ENCODE results near the gene AGAP1.

DNA sequence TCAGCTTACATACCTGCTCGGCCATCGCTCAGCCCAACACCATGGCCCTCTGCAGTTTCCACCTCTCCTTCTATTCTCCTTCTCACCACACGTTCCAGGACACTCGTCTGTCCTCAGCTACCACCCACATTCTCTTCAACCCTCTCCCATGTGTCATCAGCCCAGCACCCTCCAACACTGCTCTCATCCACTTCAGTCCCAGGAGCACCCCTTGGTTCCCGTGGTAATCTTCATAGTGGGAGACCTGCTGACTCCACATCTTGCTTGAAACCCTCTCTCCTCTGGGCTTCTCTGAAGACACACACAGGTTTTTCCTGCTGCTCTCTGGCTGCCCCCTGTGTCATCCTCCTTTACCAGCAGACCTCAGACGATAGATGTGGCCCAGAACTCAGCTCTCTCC lies 445.6 kb downstream of the AGAP1 start:
- TF ChIP-seq RCOR1 (IDR thresholded peaks at IDR 0.05; ENCODE audit: low read depth, low read length) (no peak), MYC (IDR thresholded peaks at IDR 0.05; ENCODE audit: borderline replicate concordance, low read length) (no peak), RAD21 (conservative IDR thresholded peaks at IDR 0.05 in 1 of 2, IDR thresholded peaks at IDR 0.05 in 1 of 2) (no peak), POLR2A (IDR thresholded peaks at IDR 0.05; ENCODE audit: low read length) (no peak), SMC3 (IDR thresholded peaks at IDR 0.05) (no peak)
- TF ChIP-seq, protein P1, sequence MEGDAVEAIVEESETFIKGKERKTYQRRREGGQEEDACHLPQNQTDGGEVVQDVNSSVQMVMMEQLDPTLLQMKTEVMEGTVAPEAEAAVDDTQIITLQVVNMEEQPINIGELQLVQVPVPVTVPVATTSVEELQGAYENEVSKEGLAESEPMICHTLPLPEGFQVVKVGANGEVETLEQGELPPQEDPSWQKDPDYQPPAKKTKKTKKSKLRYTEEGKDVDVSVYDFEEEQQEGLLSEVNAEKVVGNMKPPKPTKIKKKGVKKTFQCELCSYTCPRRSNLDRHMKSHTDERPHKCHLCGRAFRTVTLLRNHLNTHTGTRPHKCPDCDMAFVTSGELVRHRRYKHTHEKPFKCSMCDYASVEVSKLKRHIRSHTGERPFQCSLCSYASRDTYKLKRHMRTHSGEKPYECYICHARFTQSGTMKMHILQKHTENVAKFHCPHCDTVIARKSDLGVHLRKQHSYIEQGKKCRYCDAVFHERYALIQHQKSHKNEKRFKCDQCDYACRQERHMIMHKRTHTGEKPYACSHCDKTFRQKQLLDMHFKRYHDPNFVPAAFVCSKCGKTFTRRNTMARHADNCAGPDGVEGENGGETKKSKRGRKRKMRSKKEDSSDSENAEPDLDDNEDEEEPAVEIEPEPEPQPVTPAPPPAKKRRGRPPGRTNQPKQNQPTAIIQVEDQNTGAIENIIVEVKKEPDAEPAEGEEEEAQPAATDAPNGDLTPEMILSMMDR (IDR thresholded peaks at IDR 0.05): no peak
- TF ChIP-seq, protein P2, sequence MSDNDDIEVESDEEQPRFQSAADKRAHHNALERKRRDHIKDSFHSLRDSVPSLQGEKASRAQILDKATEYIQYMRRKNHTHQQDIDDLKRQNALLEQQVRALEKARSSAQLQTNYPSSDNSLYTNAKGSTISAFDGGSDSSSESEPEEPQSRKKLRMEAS (IDR thresholded peaks at IDR 0.05): no peak

All from A549 (cell line).